DMS79 (cell line): ENCODE measurements around the gene KDM4B.
"Not testable (repeated sequence)": the region's sequence is repeated elsewhere in the genome, so short reads cannot be mapped to it uniquely, and the experiment has no call there.

ENCODE experiments used
- DNase-seq: peaks from one replicate; lab custom pipeline; 2025; lab: John Stamatoyannopoulos, UW

The KDM4B gene

DNA sequence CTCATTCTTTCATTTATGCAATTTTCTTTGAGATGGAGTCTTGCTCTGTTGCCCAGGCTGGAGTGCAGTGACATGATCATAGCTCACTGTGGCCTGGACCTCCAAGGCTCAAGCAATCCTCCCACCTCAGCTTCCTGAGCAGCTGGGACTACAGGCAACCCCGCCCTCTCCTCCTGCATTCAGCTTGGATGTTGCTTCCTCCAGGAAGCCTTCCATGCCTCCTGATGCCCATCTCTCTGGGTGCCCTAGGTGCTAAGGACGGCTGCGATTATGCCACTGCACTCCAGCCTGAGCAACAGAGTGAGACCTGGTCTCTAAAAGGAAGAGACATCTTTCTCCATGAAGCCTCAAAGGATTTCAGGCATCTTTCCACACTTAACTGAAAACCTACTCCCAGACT, 209.9 kb downstream of the KDM4B start:
- DNase-seq: no peak

DNA sequence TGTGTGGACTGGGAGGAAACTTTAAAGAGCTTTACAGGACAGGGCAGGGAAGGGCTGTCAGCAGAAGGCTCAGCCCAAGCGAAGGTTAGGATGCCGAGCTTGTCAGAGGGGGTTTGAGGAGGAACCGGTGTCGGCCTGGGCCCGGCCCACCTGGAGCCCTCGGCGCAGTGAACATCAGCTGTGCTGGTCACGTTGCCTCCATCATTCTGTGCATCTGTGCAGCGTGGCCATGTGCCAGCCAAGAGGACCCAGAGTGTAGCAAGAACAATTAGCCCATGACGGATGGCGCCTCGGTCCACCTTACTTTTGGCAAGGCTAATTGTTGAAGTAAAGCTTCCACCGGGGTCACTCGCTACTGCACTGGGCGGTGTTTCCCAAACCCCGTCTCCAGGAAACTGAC, 210.3 kb downstream of the KDM4B start:
- no peak for DNase-seq

DNA sequence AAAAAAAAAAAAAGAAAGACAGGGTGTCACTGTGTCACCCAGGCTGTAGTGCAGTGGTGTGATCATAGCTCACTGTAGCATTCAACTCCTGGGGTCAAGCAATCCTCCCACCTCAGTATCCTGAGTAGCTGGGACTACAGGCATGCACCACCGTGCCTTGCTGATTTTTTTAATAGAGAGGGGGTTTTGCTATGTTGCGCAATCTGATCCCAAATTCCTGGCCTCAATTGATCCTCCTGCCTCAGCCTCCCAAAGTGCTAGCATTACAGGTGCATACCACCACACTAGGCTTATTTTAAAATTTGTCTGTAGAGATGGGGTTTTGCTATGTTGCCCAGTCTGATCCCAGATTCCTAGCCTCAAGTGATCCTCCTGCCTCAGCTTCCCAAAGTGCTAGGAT, 212.4 kb downstream of the KDM4B start:
- no peak for DNase-seq

DNA sequence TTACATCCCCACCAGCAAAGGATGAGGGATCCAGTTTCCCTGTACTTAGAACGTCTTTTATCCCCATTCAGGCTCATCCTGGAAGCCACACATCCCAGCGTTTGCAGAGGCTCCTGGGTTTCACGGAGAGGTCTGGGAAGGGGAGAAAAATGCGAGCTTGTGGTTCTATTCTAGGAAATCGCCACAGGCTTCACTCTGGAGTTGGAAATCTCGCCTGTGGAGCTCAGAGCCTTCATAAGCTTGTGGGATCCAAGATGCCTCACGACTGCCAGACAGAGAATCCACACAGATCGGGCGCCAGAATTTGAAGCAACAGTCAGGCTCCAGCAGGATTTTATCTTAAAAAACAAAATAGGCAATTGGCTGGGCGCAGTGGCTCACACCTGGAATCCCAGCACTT, 213.8 kb downstream of the KDM4B start:
- no peak for DNase-seq

DNA sequence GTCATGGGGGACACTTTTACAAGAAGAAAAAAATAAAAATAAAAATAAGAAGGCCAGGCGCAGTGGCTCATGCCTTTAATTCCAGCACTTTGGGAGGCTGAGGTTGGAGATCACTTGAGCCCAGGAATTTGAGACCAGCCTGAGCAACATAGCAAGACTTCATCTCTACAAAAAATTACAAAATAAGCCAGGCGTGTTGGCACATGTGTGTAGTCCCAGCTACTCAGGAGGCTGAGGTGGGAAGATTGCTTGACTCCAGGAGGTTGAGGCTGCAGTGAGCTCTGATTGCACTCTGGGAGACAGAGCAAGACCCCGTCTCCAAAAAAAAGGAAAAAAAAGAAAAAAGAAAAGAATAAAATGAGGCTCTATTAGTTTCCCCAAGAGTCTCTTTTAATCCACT, 214.7 kb downstream of the KDM4B start:
- no peak for DNase-seq

DNA sequence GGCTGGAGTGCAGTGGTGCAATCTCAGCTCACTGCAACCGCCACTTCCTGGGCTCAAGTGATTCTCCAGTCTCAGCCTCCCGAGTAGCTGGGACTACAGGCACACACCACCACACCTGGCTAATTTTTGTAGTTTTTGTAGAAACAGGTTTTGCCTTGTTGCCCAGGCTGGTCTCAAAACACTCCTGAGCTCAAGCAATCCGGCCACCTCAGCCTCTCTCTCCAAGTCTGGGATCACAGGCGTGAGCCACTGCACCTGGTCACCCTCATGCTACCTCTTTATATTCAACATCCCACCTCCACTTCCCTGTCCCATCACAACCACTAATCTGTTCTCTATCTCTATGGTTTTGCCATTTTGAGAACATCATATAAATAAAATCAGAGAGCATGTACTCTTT, 216.0 kb downstream of the KDM4B start:
- DNase-seq: no peak

DNA sequence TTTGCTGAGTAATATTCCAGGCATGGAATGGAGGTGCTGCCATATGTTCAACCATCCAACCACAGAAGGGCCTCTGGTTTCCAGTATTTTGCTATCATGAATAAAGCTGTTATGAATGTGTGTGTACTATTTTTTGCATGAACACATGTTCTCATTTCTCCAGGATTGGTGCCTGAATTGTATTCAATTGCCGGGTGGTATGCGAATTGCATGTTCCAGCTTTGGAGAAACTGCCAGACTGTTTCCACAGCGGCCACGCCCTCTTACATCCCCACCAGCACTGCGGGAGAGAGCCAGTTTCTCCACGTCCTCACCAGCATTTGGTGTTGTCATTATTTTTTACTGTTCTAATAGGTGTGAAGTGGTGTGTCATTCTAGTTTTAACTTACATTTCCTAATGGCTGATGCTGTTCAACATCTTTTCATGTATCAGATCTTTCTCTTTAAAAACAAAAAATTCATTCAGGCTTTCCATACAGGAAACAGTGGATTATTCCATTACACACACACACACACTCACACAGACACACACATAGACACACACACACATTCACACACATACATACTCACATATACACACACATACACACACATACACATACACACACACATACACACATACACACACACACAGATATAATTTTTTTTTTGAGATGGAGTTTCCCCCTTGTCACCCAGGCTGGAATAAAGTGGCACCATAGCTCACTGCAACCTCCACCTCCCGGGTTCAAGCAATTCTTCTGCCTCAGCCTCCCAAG, 217.6 kb downstream of the KDM4B start:
- DNase-seq: no peak

DNA sequence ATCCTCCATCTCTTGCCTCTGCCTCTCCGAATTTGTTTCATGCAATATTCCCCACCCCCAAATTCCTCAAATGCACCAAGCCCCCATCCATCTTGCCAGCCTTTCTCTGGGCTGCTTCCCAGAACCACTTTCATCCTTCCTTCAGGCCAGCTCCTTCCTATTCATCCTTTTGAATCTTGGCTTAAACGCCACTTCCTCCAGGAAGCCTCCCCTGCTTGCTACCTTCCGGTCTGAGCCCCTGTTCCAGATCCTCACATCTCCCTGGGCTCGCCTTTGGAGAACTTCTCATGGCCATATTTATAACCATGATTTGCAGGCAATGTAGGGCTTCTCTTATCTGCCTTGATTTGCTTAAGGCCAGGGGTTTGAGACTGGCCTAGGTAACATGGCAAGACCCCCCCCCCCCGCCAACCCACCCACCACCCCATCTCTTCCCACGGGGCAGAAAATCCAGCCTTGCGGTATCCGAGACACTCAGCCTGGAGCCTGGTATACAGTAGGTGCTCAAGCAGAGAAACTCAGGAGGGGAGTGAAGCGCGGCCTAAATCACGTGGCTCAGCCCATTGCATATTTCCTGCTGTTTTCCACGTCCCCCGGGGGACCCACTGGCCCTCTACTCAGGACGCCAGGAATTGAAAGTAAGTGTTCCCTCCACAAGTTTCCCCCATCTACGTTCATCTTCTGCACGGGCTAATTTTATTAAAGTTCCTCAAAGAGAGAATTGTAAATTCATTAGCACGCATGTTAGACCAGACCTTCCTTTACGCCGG, 219.8 kb downstream of the KDM4B start:
- no peak for DNase-seq

DNA sequence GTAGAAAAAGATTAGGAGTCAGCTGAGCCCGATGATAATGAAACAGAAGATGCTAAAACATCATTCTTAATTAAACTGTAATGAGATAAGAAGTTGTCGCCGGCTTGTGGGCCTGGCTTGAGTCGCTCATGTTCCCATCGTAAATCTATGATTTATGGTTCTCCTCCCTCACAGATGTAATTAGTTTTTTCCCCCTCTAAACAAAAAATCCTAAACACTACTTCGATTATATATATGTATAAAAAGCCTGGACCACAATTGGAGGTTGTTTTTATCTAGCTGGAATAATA, 220.3 kb downstream of the KDM4B start:
- no peak for DNase-seq

DNA sequence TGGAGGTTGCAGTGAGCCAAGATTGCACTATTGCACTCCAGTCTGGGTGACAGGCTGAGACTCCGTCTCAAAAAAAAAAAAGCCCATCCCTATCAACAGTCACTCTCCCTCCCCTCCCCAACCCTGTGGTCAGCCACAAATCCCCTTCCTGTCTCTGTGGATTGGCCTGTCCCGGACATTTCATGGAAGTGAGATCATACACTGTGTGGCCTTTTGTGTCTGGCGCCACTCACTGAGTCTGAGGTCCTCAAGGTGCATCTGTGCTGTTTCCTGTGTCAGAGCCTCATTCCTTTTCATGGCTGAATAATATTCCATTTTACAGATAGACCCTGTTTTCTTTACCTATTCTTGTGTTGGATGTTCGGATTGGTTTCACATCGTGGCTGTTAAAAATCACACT, 222.2 kb downstream of the KDM4B start:
- no peak for DNase-seq

DNA sequence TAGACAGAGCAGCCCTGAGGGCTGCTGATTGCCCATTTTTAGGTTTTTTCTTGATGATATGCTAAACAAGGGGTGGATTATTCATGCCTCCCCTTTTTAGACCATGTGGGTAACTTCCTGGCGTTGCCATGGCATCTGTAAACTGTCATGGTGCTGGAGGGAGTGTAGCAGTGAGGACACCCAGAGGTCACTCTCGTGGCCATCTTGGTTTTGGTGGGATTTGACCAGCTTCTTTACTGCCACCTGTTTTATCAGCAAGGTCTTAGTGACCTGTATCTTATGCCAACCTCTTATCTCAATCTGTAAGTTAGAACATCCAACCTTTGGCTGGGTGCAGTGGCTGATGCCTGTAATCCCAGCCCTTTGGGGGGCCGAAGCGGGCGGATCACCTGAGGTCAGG, 223.7 kb downstream of the KDM4B start:
- DNase-seq: no peak

DNA sequence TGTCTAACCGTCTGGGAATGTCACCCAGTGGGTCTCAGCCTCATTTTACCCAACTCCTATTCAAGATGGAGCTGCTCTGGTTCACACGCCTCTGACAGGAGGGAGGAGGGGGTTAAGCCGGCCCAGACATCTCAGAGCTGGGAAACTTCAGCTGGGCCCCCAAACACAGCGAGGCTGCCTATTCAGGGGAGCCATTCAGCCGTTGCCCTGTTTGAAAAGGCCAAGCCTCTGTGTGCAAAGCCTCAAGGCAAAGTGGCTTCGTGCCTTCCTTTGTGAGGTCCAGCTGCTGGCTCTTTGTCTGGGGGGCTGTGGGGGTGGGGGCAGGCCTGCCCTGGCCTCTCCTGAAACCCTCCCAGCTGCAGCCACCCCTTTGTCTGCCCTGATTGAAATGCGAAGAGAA, 224.3 kb downstream of the KDM4B start:
- DNase-seq: no peak

DNA sequence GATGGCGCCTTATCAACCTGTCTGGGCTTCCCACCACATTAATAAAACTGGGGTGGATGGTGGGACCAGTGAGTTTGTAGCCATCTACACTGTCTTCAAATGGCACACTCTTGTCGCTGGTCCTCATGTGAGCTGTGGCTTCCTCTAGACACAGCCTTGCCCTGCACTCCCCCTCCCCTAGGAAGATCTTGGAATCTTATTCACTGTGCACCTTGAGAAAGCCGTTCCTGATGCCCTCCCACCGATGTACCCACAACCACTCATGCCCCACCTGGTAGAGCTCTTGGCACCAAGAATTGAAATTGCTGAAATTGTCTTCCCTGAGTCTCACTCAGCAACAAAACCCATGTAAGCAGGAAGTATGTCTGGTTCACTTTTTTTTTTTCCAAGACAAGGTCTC, 225.7 kb downstream of the KDM4B start:
- no peak for DNase-seq

DNA sequence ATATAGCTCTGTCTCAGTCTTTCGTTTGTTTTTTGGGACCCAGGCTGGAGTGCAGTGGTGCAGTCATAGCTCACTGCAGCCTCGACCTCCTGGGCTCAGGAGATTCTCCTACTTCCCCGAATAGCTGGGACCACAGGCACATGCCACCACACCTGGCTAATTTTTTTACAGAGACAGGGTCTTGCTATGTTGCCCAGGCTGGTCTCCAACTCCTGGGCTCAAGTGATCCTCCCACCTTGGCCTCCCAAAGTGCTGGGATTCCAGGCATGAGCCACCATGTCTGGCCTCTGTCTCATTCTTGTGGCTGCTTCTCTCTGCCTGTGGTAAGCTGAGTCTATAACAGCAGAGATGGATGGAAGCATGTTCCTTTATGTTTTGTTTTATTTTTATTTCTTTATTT, 226.7 kb downstream of the KDM4B start:
- not testable (repeated sequence) for DNase-seq

DNA sequence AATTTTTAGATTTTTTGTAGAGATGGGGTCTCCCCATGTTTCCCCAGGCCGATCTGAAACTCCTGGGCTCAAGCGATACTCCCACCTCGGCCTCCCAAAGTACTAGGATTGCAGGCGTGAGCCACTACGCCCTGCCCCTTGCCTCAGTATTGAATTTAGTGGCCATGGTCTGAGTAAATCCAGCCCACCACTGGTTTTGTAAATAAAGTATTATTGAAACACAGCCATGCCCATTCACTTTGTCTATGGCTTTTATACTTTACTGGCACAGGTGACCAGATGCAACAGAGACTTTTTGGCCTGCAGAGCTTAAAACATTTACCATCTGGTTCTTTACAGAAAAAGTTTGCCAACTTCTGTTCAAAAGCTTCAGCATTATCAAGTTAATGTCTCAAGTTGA, 227.9 kb downstream of the KDM4B start:
- no peak for DNase-seq

DNA sequence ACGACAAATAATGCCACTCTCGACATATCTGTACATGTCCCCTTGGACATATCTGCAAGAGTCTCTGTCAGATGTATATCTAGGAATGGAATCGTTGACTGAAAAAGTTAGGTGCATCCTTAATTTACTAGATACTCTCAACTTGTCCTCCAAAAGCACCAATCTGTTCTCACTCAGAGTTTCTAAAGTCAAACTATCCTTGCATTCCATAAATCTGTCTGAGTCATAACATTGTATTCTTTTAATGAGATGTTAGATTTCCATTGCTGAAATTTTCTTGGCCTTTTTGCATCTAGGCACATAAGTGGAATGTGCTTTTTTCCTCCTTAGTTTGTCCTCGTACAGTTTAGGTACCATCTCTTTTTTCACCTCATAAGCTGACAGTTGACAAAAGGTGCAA, 231.9 kb downstream of the KDM4B start:
- no peak for DNase-seq

DNA sequence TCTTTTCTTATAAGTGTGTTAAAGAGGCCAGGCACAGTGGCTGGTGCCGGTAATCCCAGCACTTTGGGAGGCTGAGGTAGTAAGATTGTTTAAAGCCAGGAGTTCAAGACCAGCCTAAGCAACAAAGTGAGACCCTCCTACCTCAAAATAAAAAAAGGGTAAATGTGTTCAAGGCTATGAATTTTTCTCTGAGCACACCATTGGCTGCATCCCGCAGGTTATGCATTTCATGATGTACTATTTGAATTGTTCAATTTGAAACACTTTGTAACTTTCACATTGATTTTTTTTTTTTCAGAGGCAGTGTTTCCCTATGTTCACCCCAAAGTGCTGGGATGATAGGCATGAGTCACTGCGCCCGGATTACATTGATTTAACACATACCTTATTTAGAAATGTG, 233.6 kb downstream of the KDM4B start:
- no peak for DNase-seq
